GM10248 (cell line): ENCODE measurements around the gene DNM3.
"Not testable (repeated sequence)": the region's sequence is repeated elsewhere in the genome, so short reads cannot be mapped to it uniquely, and the experiment has no call there.

Experiments
- CTCF ChIA-PET: fragments of 300-600 bp; sonication (Branson Sonifier 250); formaldehyde crosslinking; extraction: SDS; loops from one replicate; lab custom pipeline; 2021; ENCODE audit warnings: antibody characterized with exemption; lab: Yijun Ruan, JAX
- POLR2A ChIA-PET: fragments of 350-650 bp; sonication (Branson Sonifier 250); formaldehyde crosslinking; extraction: SDS; loops from one replicate; lab custom pipeline; 2020; ENCODE audit warnings: antibody characterized with exemption; lab: Yijun Ruan, JAX
- DNase-seq: peaks from one replicate; pipeline ENCODE4 v3.0.0; 2012; ENCODE audit errors: extremely low spot score
- CTCF ChIP-seq: IDR thresholded peaks from 2 replicates; pipeline ENCODE4 v1.5.1; 2012; ENCODE audit warnings: mild to moderate bottlenecking, low read depth; ENCODE audit errors: extremely low read depth, missing control alignments, control extremely low read depth

DNM3 gene

GRCh38 chr1:172054172-172054571 is 212.9 kb downstream of the DNM3 start:
- ChIA-PET CTCF (interaction anchor here (1.0 to 1.5 kb wide), 2 partner anchors 10 to 17 kb away, joined by 3 read pairs; no protein-coding TSS in a partner anchor), POLR2A (no interaction called here)
- no peak for TF ChIP-seq CTCF
- no peak for DNase-seq

- DNase-seq, CTCF ChIA-PET, POLR2A ChIA-PET: not testable (repeated sequence)
Observed at GRCh38 chr1:172055816-172056419, 214.6 kb downstream of the DNM3 start.

- CTCF ChIA-PET, result no interaction called here
- DNase-seq, result no peak
- POLR2A ChIA-PET, result no interaction called here
- no peak for TF ChIP-seq CTCF
Observed at GRCh38 chr1:172068334-172068733, 227.0 kb downstream of the DNM3 start.

- ChIA-PET POLR2A (no interaction called here), CTCF (no interaction called here)
- no peak for DNase-seq
- TF ChIP-seq CTCF, result no peak
Observed at GRCh38 chr1:172069051-172069450, 227.8 kb downstream of the DNM3 start.

GRCh38 chr1:172069534-172069933 is 228.2 kb downstream of the DNM3 start:
- TF ChIP-seq CTCF, result no peak
- CTCF ChIA-PET, result interaction anchor here (2.4 kb wide), 1 partner anchor 11 kb away, joined by 6 read pairs; no protein-coding TSS in a partner anchor
- POLR2A ChIA-PET, result no interaction called here
- no peak for DNase-seq

- ChIA-PET POLR2A (no interaction called here), CTCF (interaction anchor here (1.3 to 2.4 kb wide), 2 partner anchors 10 to 16 kb away, joined by 3 to 6 read pairs; no protein-coding TSS in a partner anchor)
- no peak for TF ChIP-seq CTCF
- DNase-seq, result no peak
Observed at GRCh38 chr1:172070055-172070454, 228.8 kb downstream of the DNM3 start.

- ChIA-PET CTCF (interaction anchor here (1.3 to 2.4 kb wide), 2 partner anchors 9 to 17 kb away, joined by 3 to 6 read pairs; no protein-coding TSS in a partner anchor), POLR2A (no interaction called here)
- TF ChIP-seq CTCF, result no peak
Observed at GRCh38 chr1:172071746-172072145, 230.4 kb downstream of the DNM3 start.

GRCh38 chr1:172079859-172080258 is 238.6 kb downstream of the DNM3 start:
- CTCF ChIA-PET, result interaction anchor here (1.1 to 2.9 kb wide), 3 partner anchors 9 to 11 kb away, joined by 3 to 6 read pairs (median 6); no protein-coding TSS in a partner anchor
- DNase-seq, POLR2A ChIA-PET: not testable (repeated sequence)

More at GRCh38 chr1:172071746-172072145, 230.4 kb downstream of the DNM3 start:
- DNase-seq, result no peak
